Measurements from ENCODE around the gene PPARD. TPM values are rescaled to one million over a fixed set of nuclear protein-coding genes. Genes with fewer than 3 reads are reported as not detected.

The PPARD gene
- 2.5 and 3.2 TPM in 2 replicates for total RNA-seq (2014; rRNA removed; shearing (Covaris generic); ENCODE audit: low replicate concordance)

DNA sequence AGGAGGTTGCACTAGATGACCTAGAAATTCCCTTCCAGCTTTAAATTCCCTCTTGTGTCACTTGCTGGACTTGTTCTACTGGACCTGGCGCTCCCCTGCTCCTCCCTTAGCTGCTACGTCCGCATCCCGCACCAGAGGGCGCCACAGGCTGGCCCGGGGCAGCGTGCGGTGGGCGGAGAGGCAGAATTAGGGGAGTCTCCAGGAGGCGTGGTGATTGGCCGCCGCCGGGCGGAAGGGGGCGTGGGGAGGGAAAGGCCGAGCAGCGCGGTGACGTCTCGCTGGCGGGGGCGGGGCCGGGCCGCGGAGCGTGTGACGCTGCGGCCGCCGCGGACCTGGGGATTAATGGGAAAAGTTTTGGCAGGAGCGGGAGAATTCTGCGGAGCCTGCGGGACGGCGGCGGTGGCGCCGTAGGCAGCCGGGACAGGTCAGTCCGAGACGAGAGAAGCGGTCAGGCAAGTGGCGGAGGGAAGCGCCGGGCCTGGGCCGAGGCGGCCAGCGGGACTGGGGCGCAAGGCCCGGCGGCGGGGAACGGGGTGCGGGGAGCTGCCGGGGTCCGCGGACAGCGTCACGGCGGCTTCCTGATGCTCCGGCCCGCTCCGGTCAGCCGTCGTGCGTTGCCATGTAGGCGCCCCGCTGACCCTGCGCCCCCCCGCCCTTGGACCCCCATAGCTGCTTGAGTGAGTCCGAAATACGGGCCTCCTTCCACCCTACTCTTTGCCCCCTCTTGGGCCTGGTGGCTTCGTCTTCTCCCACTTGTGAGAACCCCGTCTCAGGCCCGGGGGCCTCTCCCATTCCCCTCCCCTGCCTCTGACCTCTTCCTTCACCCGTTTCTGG is at the start of gene PPARD:
TSS of gene PPARD (plus strand) at position 301 of the 834 bp plus-strand sequence. CDS start 68,530 bp downstream, outside the sequence.
- Histone ChIP-seq H2AFZ (ENCODE audit: low read length) (peak within 1 kb of the TSS; percentile 41; the same call in 1 of the 2 replicates), H3K4me3 (ENCODE audit: low read length) (peak within 1 kb of the TSS; percentile 78), H3K27ac (ENCODE audit: low read length) (no peak within 1 kb of the TSS), H4K20me1 (ENCODE audit: insufficient read depth, low read depth, low read length) (peaks cover 22% of the 10 kb centered on the region), H3K9me2 (replicated peaks; ENCODE audit: insufficient read depth, low read length) (no peaks in the 10 kb centered on the region), H3K27me3 (ENCODE audit: low read length) (no peaks in the 10 kb centered on the region), H3K4me1 (ENCODE audit: low read length) (peaks cover 11% of the 10 kb centered on the region), H3K36me3 (ENCODE audit: insufficient read depth, low read length) (no peaks in the 10 kb centered on the region), H3K4me2 (ENCODE audit: low read depth, low read length, poor library complexity, severe bottlenecking) (peak within 1 kb of the TSS; percentile 83), H3K79me2 (ENCODE audit: low read length) (no peaks in the 10 kb centered on the region), H3K9ac (ENCODE audit: low read length) (peak within 1 kb of the TSS; percentile 81), H3K9me3 (ENCODE audit: low read length) (no peaks in the 10 kb centered on the region)
- DNase-seq: peak; percentile 98

GRCh38 chr6:35293681-35294080 is 48.7 kb upstream of the PPARD start:
- H3K27ac ChIP-seq (ENCODE audit: low read length): no peak overlapping the region
- no peak overlapping the region for H2AFZ ChIP-seq (ENCODE audit: low read length)
- no peak overlapping the region for H3K4me3 ChIP-seq (ENCODE audit: low read length)
- no peaks in the 10 kb centered on the region for H4K20me1 ChIP-seq (ENCODE audit: insufficient read depth, low read depth, low read length)
- H3K9ac ChIP-seq (ENCODE audit: low read length): no peak overlapping the region
- H3K9me2 ChIP-seq (replicated peaks; ENCODE audit: insufficient read depth, low read length): no peaks in the 10 kb centered on the region
- H3K4me2 ChIP-seq (ENCODE audit: low read depth, low read length, poor library complexity, severe bottlenecking): no peak overlapping the region
- peaks cover 10% of the 10 kb centered on the region for H3K79me2 ChIP-seq (ENCODE audit: low read length)
- H3K4me1 ChIP-seq (ENCODE audit: low read length): peaks cover 25% of the 10 kb centered on the region
- peaks cover 14% of the 10 kb centered on the region; the same call in 1 of the 2 replicates for H3K36me3 ChIP-seq (ENCODE audit: insufficient read depth, low read length)
- no peaks in the 10 kb centered on the region for H3K27me3 ChIP-seq (ENCODE audit: low read length)
- no peak for DNase-seq
- no peaks in the 10 kb centered on the region for H3K9me3 ChIP-seq (ENCODE audit: low read length)

DNA sequence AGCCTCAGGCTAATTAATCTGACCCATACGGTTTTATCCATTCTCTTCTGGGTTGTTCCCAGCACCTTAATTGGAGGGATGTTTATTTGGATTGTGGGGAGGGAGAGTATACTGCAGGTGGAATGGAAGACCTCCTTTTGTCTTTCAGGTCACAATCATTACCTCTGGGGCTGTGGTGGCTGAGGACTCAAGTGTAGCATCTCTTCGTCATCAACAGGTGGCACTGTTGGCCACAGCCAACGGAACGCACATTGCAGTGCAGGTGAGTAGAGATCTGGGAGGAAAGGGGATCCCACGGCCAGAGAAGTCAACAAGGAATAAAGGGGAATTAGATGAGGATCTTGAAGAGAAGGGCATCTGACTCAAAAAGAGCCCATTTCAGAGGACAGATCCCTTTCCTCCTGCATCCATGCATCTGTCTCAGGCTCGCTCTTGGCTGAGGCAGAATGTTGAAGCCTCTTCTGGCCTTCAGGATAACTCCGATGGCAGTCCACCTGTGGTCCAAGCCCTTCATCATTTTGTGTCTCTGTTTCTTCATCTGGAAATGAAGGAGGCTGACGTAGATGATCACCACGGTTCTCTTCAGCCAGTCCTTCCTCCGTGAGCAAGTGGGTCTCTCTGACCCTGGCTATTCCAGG is 47.9 kb upstream of the PPARD start:
- Histone ChIP-seq H3K79me2 (ENCODE audit: low read length) (peaks cover 18% of the 10 kb centered on the region), H3K4me2 (ENCODE audit: low read depth, low read length, poor library complexity, severe bottlenecking) (no peak overlapping the region), H3K36me3 (ENCODE audit: insufficient read depth, low read length) (peaks cover 14% of the 10 kb centered on the region; the same call in 1 of the 2 replicates), H3K27me3 (ENCODE audit: low read length) (no peaks in the 10 kb centered on the region), H2AFZ (ENCODE audit: low read length) (no peak overlapping the region), H3K9me2 (replicated peaks; ENCODE audit: insufficient read depth, low read length) (no peaks in the 10 kb centered on the region), H3K4me1 (ENCODE audit: low read length) (peaks cover 32% of the 10 kb centered on the region), H3K9me3 (ENCODE audit: low read length) (no peaks in the 10 kb centered on the region), H3K27ac (ENCODE audit: low read length) (no peak overlapping the region), H3K4me3 (ENCODE audit: low read length) (no peak overlapping the region), H3K9ac (ENCODE audit: low read length) (no peak overlapping the region), H4K20me1 (ENCODE audit: insufficient read depth, low read depth, low read length) (no peaks in the 10 kb centered on the region)
- peak; percentile 81 for DNase-seq

GRCh38 chr6:35295036-35295435 is 47.3 kb upstream of the PPARD start:
- H3K36me3 ChIP-seq (ENCODE audit: insufficient read depth, low read length): peaks cover 14% of the 10 kb centered on the region; the same call in 1 of the 2 replicates
- H2AFZ ChIP-seq (ENCODE audit: low read length): no peak overlapping the region

DNA sequence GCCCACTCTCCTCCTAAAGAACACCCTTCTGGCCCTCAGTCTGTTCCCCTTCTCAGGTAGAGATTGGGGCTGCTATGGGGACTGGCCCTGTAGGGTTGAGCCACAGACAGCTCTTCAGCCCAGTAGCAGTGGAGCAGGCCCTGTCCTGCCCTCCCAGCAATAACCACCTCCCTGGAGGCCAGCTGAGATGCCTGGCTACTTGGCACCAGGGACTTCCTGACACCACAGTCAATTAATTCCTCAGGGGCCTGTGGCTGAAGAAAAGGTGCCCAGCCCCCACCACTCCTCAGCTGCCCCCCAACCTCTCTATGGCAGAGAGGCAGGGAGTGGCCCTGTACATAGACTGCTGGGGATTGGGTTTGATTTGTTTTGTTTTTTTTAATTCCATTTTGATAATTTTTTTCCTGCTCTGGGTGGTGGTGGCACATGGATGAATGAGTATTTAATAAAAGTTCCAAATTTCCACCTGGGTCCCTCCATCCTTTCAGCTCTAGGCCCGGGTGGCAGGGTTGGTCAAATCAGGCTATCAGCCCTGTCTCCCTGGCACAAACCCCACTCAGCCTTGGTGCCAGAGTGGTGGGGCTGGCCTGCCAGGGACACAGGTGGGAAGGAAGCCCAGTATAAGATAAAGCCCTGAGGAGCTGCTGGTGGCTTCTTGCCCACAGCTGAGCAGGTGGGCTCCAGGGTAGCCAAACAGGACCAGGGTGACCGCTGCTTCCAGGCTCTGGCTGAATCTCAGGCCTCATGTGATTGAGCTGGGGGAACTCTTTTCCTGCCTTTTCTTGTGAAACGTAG is 46.6 kb upstream of the PPARD start:
- H3K36me3 ChIP-seq (ENCODE audit: insufficient read depth, low read length): peaks cover 14% of the 10 kb centered on the region; the same call in 1 of the 2 replicates
- H3K9me3 ChIP-seq (ENCODE audit: low read length): no peaks in the 10 kb centered on the region
- no peaks in the 10 kb centered on the region for H3K9me2 ChIP-seq (replicated peaks; ENCODE audit: insufficient read depth, low read length)
- no peaks in the 10 kb centered on the region for H4K20me1 ChIP-seq (ENCODE audit: insufficient read depth, low read depth, low read length)
- no peak overlapping the region for H3K27ac ChIP-seq (ENCODE audit: low read length)
- H3K4me3 ChIP-seq (ENCODE audit: low read length): no peak overlapping the region
- peaks cover 30% of the 10 kb centered on the region for H3K79me2 ChIP-seq (ENCODE audit: low read length)
- no peak overlapping the region for H3K9ac ChIP-seq (ENCODE audit: low read length)
- no peak overlapping the region for H3K4me2 ChIP-seq (ENCODE audit: low read depth, low read length, poor library complexity, severe bottlenecking)
- DNase-seq: no peak
- H3K27me3 ChIP-seq (ENCODE audit: low read length): no peaks in the 10 kb centered on the region
- peaks cover 45% of the 10 kb centered on the region for H3K4me1 ChIP-seq (ENCODE audit: low read length)
- no peak overlapping the region for H2AFZ ChIP-seq (ENCODE audit: low read length)

More at GRCh38 chr6:35295036-35295435, 47.3 kb upstream of the PPARD start:
- Histone ChIP-seq H3K27me3 (ENCODE audit: low read length) (no peaks in the 10 kb centered on the region), H3K9me3 (ENCODE audit: low read length) (no peaks in the 10 kb centered on the region), H3K4me3 (ENCODE audit: low read length) (no peak overlapping the region), H3K79me2 (ENCODE audit: low read length) (peaks cover 24% of the 10 kb centered on the region), H3K9ac (ENCODE audit: low read length) (no peak overlapping the region), H3K4me2 (ENCODE audit: low read depth, low read length, poor library complexity, severe bottlenecking) (no peak overlapping the region), H3K4me1 (ENCODE audit: low read length) (peaks cover 38% of the 10 kb centered on the region), H4K20me1 (ENCODE audit: insufficient read depth, low read depth, low read length) (no peaks in the 10 kb centered on the region), H3K9me2 (replicated peaks; ENCODE audit: insufficient read depth, low read length) (no peaks in the 10 kb centered on the region), H3K27ac (ENCODE audit: low read length) (no peak overlapping the region)
- DNase-seq: no peak

GRCh38 chr6:35296931-35297600 is 45.3 kb upstream of the PPARD start:
- Histone ChIP-seq H2AFZ (ENCODE audit: low read length) (peak overlapping the region; percentile 35; the same call in 1 of the 2 replicates), H3K4me2 (ENCODE audit: low read depth, low read length, poor library complexity, severe bottlenecking) (peak overlapping the region; percentile 97), H3K9me2 (replicated peaks; ENCODE audit: insufficient read depth, low read length) (no peaks in the 10 kb centered on the region), H3K27ac (ENCODE audit: low read length) (peak overlapping the region; percentile 71), H3K36me3 (ENCODE audit: insufficient read depth, low read length) (peaks cover 11% of the 10 kb centered on the region; the same call in 1 of the 2 replicates), H3K9me3 (ENCODE audit: low read length) (no peaks in the 10 kb centered on the region), H3K4me1 (ENCODE audit: low read length) (peaks cover 44% of the 10 kb centered on the region), H3K79me2 (ENCODE audit: low read length) (peaks cover 37% of the 10 kb centered on the region), H4K20me1 (ENCODE audit: insufficient read depth, low read depth, low read length) (no peaks in the 10 kb centered on the region), H3K9ac (ENCODE audit: low read length) (peak overlapping the region; percentile 94), H3K4me3 (ENCODE audit: low read length) (no peak overlapping the region; the same call in 1 of the 2 replicates), H3K27me3 (ENCODE audit: low read length) (no peaks in the 10 kb centered on the region)
- no peak for DNase-seq

- peak within 1 kb of the TSS; percentile 94 for H3K9ac ChIP-seq (ENCODE audit: low read length)
- peak; percentile 96 for DNase-seq
- no peaks in the 10 kb centered on the region for H3K9me3 ChIP-seq (ENCODE audit: low read length)
- peaks cover 44% of the 10 kb centered on the region for H3K79me2 ChIP-seq (ENCODE audit: low read length)
- H2AFZ ChIP-seq (ENCODE audit: low read length): peak within 1 kb of the TSS; percentile 35; the same call in 1 of the 2 replicates
- peaks cover 44% of the 10 kb centered on the region for H3K4me1 ChIP-seq (ENCODE audit: low read length)
- no peaks in the 10 kb centered on the region for H3K9me2 ChIP-seq (replicated peaks; ENCODE audit: insufficient read depth, low read length)
- H3K27ac ChIP-seq (ENCODE audit: low read length): peak within 1 kb of the TSS; percentile 71
- H3K4me2 ChIP-seq (ENCODE audit: low read depth, low read length, poor library complexity, severe bottlenecking): peak within 1 kb of the TSS; percentile 97
- no peaks in the 10 kb centered on the region for H3K27me3 ChIP-seq (ENCODE audit: low read length)
- H3K36me3 ChIP-seq (ENCODE audit: insufficient read depth, low read length): peaks cover 8% of the 10 kb centered on the region; the same call in 1 of the 2 replicates
- peak within 1 kb of the TSS; percentile 93 for H3K4me3 ChIP-seq (ENCODE audit: low read length)
- H4K20me1 ChIP-seq (ENCODE audit: insufficient read depth, low read depth, low read length): no peaks in the 10 kb centered on the region
Measured at GRCh38 chr6:35297601-35298481, 44.5 kb upstream of the PPARD start, which contains the start of gene DEF6. Gene DEF6, plus strand, starts transcription at chr6:35297818. Its CDS starts 39 bp downstream, at chr6:35297857.

Measured in Karpas-422 (cell line).